Panc1 (cell line): Measurements from ENCODE around the gene KIDINS220. TPM values are rescaled to one million over a fixed set of nuclear protein-coding genes. Genes with fewer than 3 reads are reported as not detected.

Experiments used
- ATAC-seq: fragments of 200-7000 bp; cut with Tn5 transposase; 2 replicates; pipeline ENCODE4 v1.9.1; 2020; ENCODE audit warnings: mild to moderate bottlenecking, moderate library complexity
- BruUV-seq: library from RNA; stranded (reverse); fragments of 400-500 nt; replicated peaks from 2 replicates; lab custom pipeline; 2021; lab: Mats Ljungman, UMichigan
- CTCF ChIA-PET: fragments of 300-600 bp; sonication (Branson Sonifier 250); formaldehyde crosslinking; loops from one replicate; lab custom pipeline; 2022; ENCODE audit warnings: antibody characterized with exemption; lab: Charles Lee
- POLR2A ChIA-PET: fragments of 300-600 bp; sonication (Branson Sonifier 250); formaldehyde crosslinking; loops from one replicate; lab custom pipeline; 2022; ENCODE audit warnings: antibody characterized with exemption; lab: Charles Lee
- DNase-seq: peaks from one replicate; pipeline ENCODE4 v3.0.0-alpha.2; 2010; ENCODE audit warnings: low read depth, low spot score
- H3K27ac ChIP-seq: 2 replicates; pipeline ENCODE4 v1.5.1; 2011; ENCODE audit warnings: mild to moderate bottlenecking, low read length, inconsistent platforms
- H3K27me3 ChIP-seq: fragments of 200-500 bp; sonication (Bioruptor generic); 2 replicates; pipeline ENCODE4 v1.6.0; 2014; ENCODE audit warnings: low read length, inconsistent platforms; ENCODE audit not compliant: control insufficient read depth, insufficient read depth
- H3K36me3 ChIP-seq: fragments of 200-500 bp; sonication (Bioruptor generic); 2 replicates; pipeline ENCODE4 v1.5.1; 2014; ENCODE audit warnings: inconsistent platforms, mild to moderate bottlenecking, low read length, moderate library complexity; ENCODE audit not compliant: control insufficient read depth, insufficient read depth
- H3K4me1 ChIP-seq: 2 replicates; pipeline ENCODE4 v1.5.1; 2011; ENCODE audit warnings: inconsistent platforms, mild to moderate bottlenecking, low read length, moderate library complexity; ENCODE audit not compliant: control insufficient read depth, insufficient read depth
- H3K4me3 ChIP-seq, 2 experiments: 2 replicates each; pipeline ENCODE4 v1.5.1; 2011 to 2012; ENCODE audit warnings: low read depth in 2 of 2, low read length in 2 of 2, mild to moderate bottlenecking in 2 of 2, inconsistent platforms in 1 of 2, moderate library complexity in 1 of 2
- H3K9me3 ChIP-seq: fragments of 200-500 bp; sonication (Bioruptor generic); 2 replicates; pipeline ENCODE4 v1.5.1; 2014; ENCODE audit warnings: low read depth, mild to moderate bottlenecking, inconsistent platforms, low read length, moderate library complexity; ENCODE audit not compliant: control insufficient read depth, insufficient read depth
- CTCF ChIP-seq: fragments of 450-650 bp; IDR thresholded peaks from 2 replicates; pipeline ENCODE4 v1.5.1; 2017; ENCODE audit warnings: mild to moderate bottlenecking
- POLR2AphosphoS5 ChIP-seq: IDR thresholded peaks from 2 replicates; pipeline ENCODE4 v1.6.1; 2012; ENCODE audit warnings: mild to moderate bottlenecking, low read depth, low read length, moderate library complexity
- REST ChIP-seq, 2 experiments: IDR thresholded peaks; 2 replicates each; pipeline ENCODE4 v1.6.1; 2011 to 2012; ENCODE audit warnings: low read depth in 2 of 2, control low read depth in 1 of 2, low read length in 1 of 2, mild to moderate bottlenecking in 1 of 2, moderate library complexity in 1 of 2; ENCODE audit not compliant: insufficient read depth in 1 of 2
- SIN3A ChIP-seq: IDR thresholded peaks from 2 replicates; pipeline ENCODE4 v1.6.1; 2012; ENCODE audit warnings: low read depth, mild to moderate bottlenecking, low read length, moderate library complexity, borderline replicate concordance; ENCODE audit not compliant: insufficient read depth
- TCF7L2 ChIP-seq: IDR thresholded peaks from 2 replicates; pipeline ENCODE4 v1.6.1; 2011; ENCODE audit warnings: mild to moderate bottlenecking, low read depth, low read length, inconsistent platforms
- in situ Hi-C: cut with HindIII; loops from 2 replicates; pipeline ENCODE4 v1.10.0; 2016; ENCODE audit warnings: low sequenced_read_pairs, low pct_unique_long_range_greater_than_20kb
- intact Hi-C: fragments of 100-400 bp; cut with micrococcal nuclease; formaldehyde crosslinking; loops from one replicate; pipeline ENCODE4 v1.10.0; 2022; ENCODE audit not compliant: unreplicated experiment
- total RNA-seq: library from RNA; stranded (reverse); gene quantifications from one replicate; pipeline ENCODE4 v1.2.1, GENCODE V29; 2021; ENCODE audit not compliant: unreplicated experiment

The KIDINS220 gene
- total RNA-seq, 1 experiment from 2014 or later, result 39.3 TPM

- Histone ChIP-seq H3K36me3 (no peaks in the 10 kb centered on the region), H3K27me3 (no peaks in the 10 kb centered on the region), H3K27ac (no peak overlapping the region), H3K4me1 (no peaks in the 10 kb centered on the region), H3K4me3 (no peak overlapping the region), H3K9me3 (peaks cover 6% of the 10 kb centered on the region; the same call in 1 of the 2 replicates)
- ATAC-seq, result no peak
- in situ Hi-C loops (no loop called here), intact Hi-C loops (no loop called here)
- POLR2A ChIA-PET, result no interaction called here
- BruUV-seq, result no TSS peak
- no peak for DNase-seq
- TF ChIP-seq CTCF (no peak), REST (IDR thresholded peaks at IDR 0.05; ENCODE audit: insufficient read depth in 1 of 2, low read depth in 2 of 2, low read length in 1 of 2) (no peak), TCF7L2 (no peak), SIN3A (no peak), POLR2AphosphoS5 (no peak)
- CTCF ChIA-PET, result no interaction called here
Measured at GRCh38 chr2:8753609-8754008, 83.8 kb downstream of the KIDINS220 start.

GRCh38 chr2:8752385-8752784 is 85.0 kb downstream of the KIDINS220 start:
- BruUV-seq, result no TSS peak
- POLR2A ChIA-PET, result no interaction called here
- H3K4me1 ChIP-seq, result no peaks in the 10 kb centered on the region

More at GRCh38 chr2:8752385-8752784, 85.0 kb downstream of the KIDINS220 start:
- Histone ChIP-seq H3K27me3 (no peaks in the 10 kb centered on the region), H3K27ac (no peak overlapping the region), H3K4me3 (no peak overlapping the region), H3K36me3 (no peaks in the 10 kb centered on the region), H3K9me3 (peaks cover 6% of the 10 kb centered on the region; the same call in 1 of the 2 replicates)
- DNase-seq, result no peak
- TF ChIP-seq POLR2AphosphoS5, result no peak
- no peak for TF ChIP-seq REST (IDR thresholded peaks at IDR 0.05; ENCODE audit: insufficient read depth in 1 of 2, low read depth in 2 of 2, low read length in 1 of 2)
- TF ChIP-seq TCF7L2, result no peak
- TF ChIP-seq CTCF, result no peak
- TF ChIP-seq SIN3A, result no peak
- ATAC-seq, result no peak
- intact Hi-C loops, result no loop called here
- CTCF ChIA-PET, result no interaction called here
- in situ Hi-C loops, result no loop called here
